ENCODE data around the gene USP3.

DNA sequence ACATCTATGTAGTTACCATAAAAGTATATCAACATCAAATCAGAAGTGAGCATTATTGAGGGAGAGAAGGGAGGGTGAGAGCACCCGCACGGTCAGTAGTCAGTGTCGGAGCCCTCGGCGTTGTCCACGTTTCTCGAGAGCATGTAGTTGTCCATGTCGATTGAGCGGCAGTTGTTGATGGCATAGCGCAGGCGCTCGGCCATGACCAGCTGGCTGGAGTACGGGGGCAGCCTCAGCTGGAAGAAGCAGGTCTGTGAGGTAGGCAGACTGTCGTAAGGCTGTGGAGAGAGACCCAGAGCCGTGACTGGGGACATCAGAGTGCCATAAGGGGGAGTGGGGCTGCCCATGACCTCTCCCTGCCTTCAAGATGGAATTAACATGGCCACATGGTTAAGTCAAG, 104.6 kb downstream of the USP3 start:
- TF ChIP-seq POLR2AphosphoS5 (IDR thresholded peaks at IDR 0.05; ENCODE audit: low read depth, low read length) (no peak), SIN3A (IDR thresholded peaks at IDR 0.05; ENCODE audit: borderline replicate concordance, insufficient read depth, low read length) (no peak), TAF1 (IDR thresholded peaks at IDR 0.05; ENCODE audit: borderline replicate concordance, insufficient read depth, low read length) (no peak)
- TF ChIP-seq, protein P1, sequence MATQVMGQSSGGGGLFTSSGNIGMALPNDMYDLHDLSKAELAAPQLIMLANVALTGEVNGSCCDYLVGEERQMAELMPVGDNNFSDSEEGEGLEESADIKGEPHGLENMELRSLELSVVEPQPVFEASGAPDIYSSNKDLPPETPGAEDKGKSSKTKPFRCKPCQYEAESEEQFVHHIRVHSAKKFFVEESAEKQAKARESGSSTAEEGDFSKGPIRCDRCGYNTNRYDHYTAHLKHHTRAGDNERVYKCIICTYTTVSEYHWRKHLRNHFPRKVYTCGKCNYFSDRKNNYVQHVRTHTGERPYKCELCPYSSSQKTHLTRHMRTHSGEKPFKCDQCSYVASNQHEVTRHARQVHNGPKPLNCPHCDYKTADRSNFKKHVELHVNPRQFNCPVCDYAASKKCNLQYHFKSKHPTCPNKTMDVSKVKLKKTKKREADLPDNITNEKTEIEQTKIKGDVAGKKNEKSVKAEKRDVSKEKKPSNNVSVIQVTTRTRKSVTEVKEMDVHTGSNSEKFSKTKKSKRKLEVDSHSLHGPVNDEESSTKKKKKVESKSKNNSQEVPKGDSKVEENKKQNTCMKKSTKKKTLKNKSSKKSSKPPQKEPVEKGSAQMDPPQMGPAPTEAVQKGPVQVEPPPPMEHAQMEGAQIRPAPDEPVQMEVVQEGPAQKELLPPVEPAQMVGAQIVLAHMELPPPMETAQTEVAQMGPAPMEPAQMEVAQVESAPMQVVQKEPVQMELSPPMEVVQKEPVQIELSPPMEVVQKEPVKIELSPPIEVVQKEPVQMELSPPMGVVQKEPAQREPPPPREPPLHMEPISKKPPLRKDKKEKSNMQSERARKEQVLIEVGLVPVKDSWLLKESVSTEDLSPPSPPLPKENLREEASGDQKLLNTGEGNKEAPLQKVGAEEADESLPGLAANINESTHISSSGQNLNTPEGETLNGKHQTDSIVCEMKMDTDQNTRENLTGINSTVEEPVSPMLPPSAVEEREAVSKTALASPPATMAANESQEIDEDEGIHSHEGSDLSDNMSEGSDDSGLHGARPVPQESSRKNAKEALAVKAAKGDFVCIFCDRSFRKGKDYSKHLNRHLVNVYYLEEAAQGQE (IDR thresholded peaks at IDR 0.05; ENCODE audit: insufficient read depth in 1 of 2, low read depth in 2 of 2, low read length in 2 of 2), result no peak

Data from PFSK-1 (cell line).